K562 (cell line): ENCODE results near the gene TMEM53. TPM values are rescaled to one million over a fixed set of nuclear protein-coding genes. Genes with fewer than 3 reads are reported as not detected.
A peak's percentile ranks its signal among the peaks of the same experiment; 100 is the strongest.

Experiments used
- ATAC-seq: fragments of 200-7000 bp; cut with Tn5 transposase; 3 replicates; pipeline ENCODE4 v1.9.1; 2020; ENCODE audit warnings: moderate library complexity
- BruUV-seq: library from RNA; stranded (reverse); fragments of 400-500 nt; replicated peaks from 2 replicates; lab custom pipeline; 2021; lab: Mats Ljungman, UMichigan
- CTCF ChIA-PET: fragments of 300-600 bp; formaldehyde crosslinking; extraction: SDS; loops from one replicate; lab custom pipeline; 2021; ENCODE audit warnings: low intra/inter-chr PET ratio; lab: Yijun Ruan, JAX
- POLR2A ChIA-PET: fragments of 300-600, 350-650 bp; sonication (Branson Sonifier 250); formaldehyde crosslinking; extraction: SDS; loops from one replicate; lab custom pipeline; 2021; ENCODE audit warnings: antibody characterized with exemption, inconsistent platforms; lab: Yijun Ruan, JAX
- DNase-seq, 4 experiments: peaks; one replicate each; pipeline versions ENCODE4 v3.0.0 to v3.0.0-alpha.2; 2011 to 2018; ENCODE audit warnings: low spot score in 3 of 4, mixed read lengths in 3 of 4; ENCODE audit errors: extremely low read depth in 1 of 4
- FAIRE-seq: peaks from 2 replicates; lab custom pipeline; 2011; peaks lifted over from hg19 to GRCh38; lab: Jason Lieb, UNC
- H2AFZ ChIP-seq: 2 replicates; pipeline ENCODE4 v1.6.0; 2011; ENCODE audit warnings: low read depth, low read length, control low read depth, inconsistent platforms
- H3K27ac ChIP-seq: fragments of 200-600 bp; 3 replicates; pipeline ENCODE4 v1.8.0; 2011; ENCODE audit warnings: low read depth, mild to moderate bottlenecking, control low read depth, inconsistent platforms, low read length, moderate library complexity, mixed read lengths; ENCODE audit errors: extremely low read depth
- H3K27me3 ChIP-seq, 2 experiments: fragments of 300-600 bp in 1 of 2; 2 replicates in 1 of 2; 3 replicates in 1 of 2; pipeline versions ENCODE4 v1.6.0 to v1.8.0; 2011; ENCODE audit warnings: inconsistent platforms in 2 of 2, low read length in 2 of 2, mild to moderate bottlenecking in 1 of 2, mixed read lengths in 1 of 2, moderate library complexity in 1 of 2; ENCODE audit not compliant: control insufficient read depth in 2 of 2, insufficient read depth in 2 of 2
- H3K36me3 ChIP-seq: fragments of 300-600 bp; 3 replicates; pipeline ENCODE4 v1.8.0; 2011; ENCODE audit warnings: mild to moderate bottlenecking, low read length, inconsistent platforms; ENCODE audit not compliant: control insufficient read depth, insufficient read depth
- H3K4me1 ChIP-seq, 2 experiments: fragments of 200-600 bp in 1 of 2; replicated peaks in 1 of 2; 2 replicates in 1 of 2; 3 replicates in 1 of 2; pipeline versions ENCODE4 v1.5.1 to v1.8.0; 2011; ENCODE audit warnings: inconsistent platforms in 2 of 2, low read length in 2 of 2, mild to moderate bottlenecking in 1 of 2, mixed read lengths in 1 of 2, moderate library complexity in 1 of 2; ENCODE audit not compliant: control insufficient read depth in 2 of 2, insufficient read depth in 2 of 2
- H3K4me2 ChIP-seq: 2 replicates; pipeline ENCODE4 v1.6.1; 2011; ENCODE audit warnings: low read length, control low read depth, inconsistent platforms, mixed read lengths; ENCODE audit not compliant: insufficient read depth
- H3K4me3 ChIP-seq: fragments of 200-600 bp; sonication (generic), shearing (Covaris generic); 2 replicates; pipeline ENCODE4 v1.5.1; 2016; ENCODE audit warnings: control low read depth, inconsistent platforms
- H3K79me2 ChIP-seq: fragments of 200-600 bp; 3 replicates; pipeline ENCODE4 v1.8.0; 2011; ENCODE audit warnings: low read length, inconsistent platforms; ENCODE audit not compliant: control insufficient read depth, insufficient read depth
- H3K9ac ChIP-seq, 2 experiments: 2 replicates each; pipeline versions ENCODE4 v1.6.0 to v1.6.1; 2011; ENCODE audit warnings: low read depth in 2 of 2, low read length in 2 of 2, control low read depth in 1 of 2, inconsistent platforms in 1 of 2, mild to moderate bottlenecking in 1 of 2, mixed read lengths in 1 of 2; ENCODE audit not compliant: insufficient read depth in 1 of 2
- H3K9me1 ChIP-seq: one replicate; pipeline ENCODE4 v1.6.0; 2011; ENCODE audit warnings: inconsistent platforms, mild to moderate bottlenecking, low read length, moderate library complexity; ENCODE audit not compliant: control insufficient read depth, insufficient read depth
- H3K9me3 ChIP-seq: replicated peaks from 2 replicates; pipeline ENCODE4 v1.5.1; 2011; ENCODE audit warnings: low read depth, low read length, inconsistent platforms; ENCODE audit not compliant: control insufficient read depth, insufficient read depth
- H4K20me1 ChIP-seq: replicated peaks from 2 replicates; pipeline ENCODE4 v1.6.1; 2011; ENCODE audit warnings: low read length, inconsistent platforms, mixed read lengths; ENCODE audit not compliant: control insufficient read depth, insufficient read depth
- FOXM1 ChIP-seq, 2 experiments: fragments of 450-650 bp in 1 of 2; sonication (generic) in 1 of 2; formaldehyde crosslinking in 1 of 2; IDR thresholded peaks; 2 replicates each; pipeline versions ENCODE4 v1.6.1 to v1.9.0; 2017 to 2022; ENCODE audit warnings: low read depth in 2 of 2, mild to moderate bottlenecking in 2 of 2, missing genetic modification reagents in 1 of 2, moderate library complexity in 1 of 2
- NFXL1 ChIP-seq: fragments of 450-650 bp; formaldehyde crosslinking; IDR thresholded peaks from 2 replicates; pipeline ENCODE4 v1.4.0; 2021; ENCODE audit warnings: mild to moderate bottlenecking
- RBFOX2 ChIP-seq: fragments of 200-400 bp; formaldehyde crosslinking; IDR thresholded peaks from 2 replicates; pipeline ENCODE4 v1.6.1; 2017; ENCODE audit warnings: low read depth, mild to moderate bottlenecking, low read length, moderate library complexity
- WGBS: fragments of 100-300 bp; shearing (Covaris generic); methylation state at CpG from one replicate; pipeline ENCODE4 v1.1.6; 2016; ENCODE audit warnings: low coverage, mixed read lengths; ENCODE audit not compliant: insufficient coverage; ENCODE audit errors: missing lambda C conversion rate; 5-methylcytosine and 5-hydroxymethylcytosine counted together
- in situ Hi-C: fragments of 300-500 bp; cut with MboI; formaldehyde crosslinking; loops from 4 replicates; pipeline ENCODE4 v1.15.0; 2018; ENCODE audit warnings: inconsistent platforms, mixed read lengths
- intact Hi-C: fragments of 100-400 bp; cut with micrococcal nuclease; formaldehyde crosslinking; loops from 2 replicates; pipeline ENCODE4 v1.14.2; 2022
- polyA plus RNA-seq, 8 experiments: library from polyadenylated mRNA; depleted of rRNA in 4 of 8; stranded (reverse) in 5 of 8; unstranded in 3 of 8; fragments of >200 nt; fragmentation: Nextera tagmentation in 2 of 8; fragmentation: Illumina TruSeq in 1 of 8; extraction: Ambion mirVana in 2 of 8; extraction: Trizol in 1 of 8; gene quantifications; 2 replicates each; pipeline versions ENCODE4 v1.2.1 to v1.2.3, GENCODE V29; 2011 to 2014; ENCODE audit warnings: inconsistent platforms in 1 of 8, missing spikeins in 1 of 8
- total RNA-seq, 7 experiments: library from RNA; depleted of rRNA in 6 of 7; stranded (reverse); fragments of >200 nt in 6 of 7; fragmentation: Illumina TruSeq in 2 of 7; extraction: Trizol in 2 of 7; gene quantifications; 2 replicates each; pipeline versions ENCODE4 v1.2.1 to v1.2.3, GENCODE V29; 2011 to 2021; ENCODE audit warnings: low replicate concordance in 1 of 7

TMEM53 gene
- total and polyA plus RNA-seq, 9 of the 15 experiments (the other 6 are each of a cell fraction or from before 2014, with no cell fraction given), result 0.23 to 3.7 (median 2.0) TPM

DNA sequence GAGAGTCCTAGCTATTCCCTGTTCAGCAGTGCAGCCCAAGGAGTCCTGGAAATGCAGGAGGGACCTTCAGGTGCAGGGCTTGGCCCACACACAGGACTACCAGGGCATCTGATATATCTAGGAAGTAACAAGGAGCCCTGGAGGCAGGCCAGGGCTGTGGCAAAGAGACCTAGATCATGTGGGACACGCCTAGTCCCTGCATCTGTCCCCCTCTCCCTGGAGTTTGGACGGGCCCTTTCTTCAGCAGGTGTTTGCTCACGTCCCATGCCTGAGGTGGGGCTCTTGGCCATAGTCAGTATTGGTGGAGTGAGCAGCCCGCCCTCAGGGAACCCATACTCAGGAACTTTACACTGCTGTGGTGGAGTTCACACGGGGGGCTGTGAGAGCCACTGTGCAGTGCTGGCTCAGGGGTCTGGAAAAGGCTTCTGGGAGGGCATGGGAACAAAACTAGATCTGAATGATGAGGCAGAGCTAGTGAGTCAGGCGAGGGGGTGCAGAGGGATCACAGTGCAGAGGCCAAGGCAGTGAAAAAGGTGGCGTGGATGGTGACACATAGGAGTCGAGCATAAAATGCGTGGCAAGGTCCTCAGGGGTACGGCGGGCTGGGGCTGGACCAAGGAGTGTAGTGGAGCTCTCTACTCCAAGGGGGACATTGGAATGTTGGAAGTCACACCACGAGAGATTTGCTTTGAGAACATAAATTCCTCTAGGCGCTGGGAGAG is 25.6 kb downstream of the TMEM53 start:
- H3K27me3 ChIP-seq, result no peaks in the 10 kb centered on the region
- CTCF ChIA-PET, result interaction anchor here (1.2 kb wide), 1 partner anchor 40 kb away, joined by 5 read pairs; no protein-coding TSS in a partner anchor
- TF ChIP-seq RBFOX2 (0 out of 2 replicates have a peak, but pooled peaks have one; percentile 16), FOXM1 (IDR thresholded peaks at IDR 0.05; ENCODE audit: low read depth) (no peak), FOXM1 (CRISPR knock-in tag; IDR thresholded peaks at IDR 0.05; ENCODE audit: low read depth) (no peak)
- TF ChIP-seq, all 486 proteins: peak for 1
- H3K4me2 ChIP-seq, result no peak overlapping the region
- peaks cover 11% of the 10 kb centered on the region for H4K20me1 ChIP-seq
- H3K4me1 ChIP-seq, result peaks cover 0 to 18% of the 10 kb centered on the region in 2 experiments; a peak in 2 of 5 replicates
- in situ Hi-C loops (no loop called here), intact Hi-C loops (no loop called here)
- no peaks in the 10 kb centered on the region for H3K9me3 ChIP-seq
- no peak overlapping the region for H2AFZ ChIP-seq
- ATAC-seq (no peak), DNase-seq (no peak), FAIRE-seq (no peak)
- WGBS, result 88% methylated on average over 13 of the region's 13 CpGs
- peak overlapping the region in 1 of 2 experiments; percentile 21; a peak in 1 of 4 replicates for H3K9ac ChIP-seq
- no peak overlapping the region for H3K4me3 ChIP-seq
- H3K36me3 ChIP-seq, result peaks cover 77% of the 10 kb centered on the region; the same call in 2 of the 3 replicates
- no peaks in the 10 kb centered on the region for H3K9me1 ChIP-seq
- no peaks in the 10 kb centered on the region for H3K79me2 ChIP-seq
- POLR2A ChIA-PET, result interaction anchor here (0.6 to 17.6 kb wide), 3 partner anchors 15 to 73 kb away, joined by 5 to 328 read pairs (median 8); no protein-coding TSS in a partner anchor
- no peak overlapping the region for H3K27ac ChIP-seq
- BruUV-seq, result no TSS peak

DNA sequence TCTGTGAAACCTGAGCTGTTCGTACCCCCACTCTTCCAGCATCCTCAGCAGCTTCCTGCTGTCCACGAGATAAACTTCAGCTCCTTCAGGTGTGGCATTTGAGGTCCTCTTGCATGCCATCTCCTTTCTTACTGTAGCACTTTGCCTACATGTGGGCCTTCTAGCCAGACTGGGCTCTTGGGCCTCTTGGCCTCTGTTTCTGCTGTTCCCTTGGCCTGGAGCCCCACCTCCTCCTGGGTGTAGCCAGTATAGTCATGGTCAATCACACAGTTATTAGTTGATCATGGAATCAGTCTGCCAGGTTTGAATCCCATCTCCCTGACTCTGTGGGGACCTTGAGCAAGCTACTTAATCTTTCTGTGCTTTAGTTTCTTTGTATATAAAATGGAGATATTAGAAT is 26.4 kb downstream of the TMEM53 start:
- Histone ChIP-seq H3K9me3 (no peaks in the 10 kb centered on the region), H3K36me3 (peaks cover 85% of the 10 kb centered on the region; the same call in 2 of the 3 replicates), H3K27ac (no peak overlapping the region), H2AFZ (no peak overlapping the region), H4K20me1 (peaks cover 11% of the 10 kb centered on the region), H3K9me1 (no peaks in the 10 kb centered on the region), H3K4me2 (no peak overlapping the region), H3K4me3 (no peak overlapping the region), H3K27me3 (no peaks in the 10 kb centered on the region), H3K4me1 (peaks cover 0 to 19% of the 10 kb centered on the region in 2 experiments; a peak in 2 of 5 replicates), H3K9ac (no peak overlapping the region), H3K79me2 (no peaks in the 10 kb centered on the region)
- CTCF ChIA-PET, result interaction anchor here (1.2 kb wide), 1 partner anchor 39 kb away, joined by 5 read pairs; no protein-coding TSS in a partner anchor
- WGBS, result 48% methylated on average over 2 of the region's 2 CpGs
- no TSS peak for BruUV-seq
- DNase-seq (no peak), ATAC-seq (no peak), FAIRE-seq (no peak)
- intact Hi-C loops (no loop called here), in situ Hi-C loops (no loop called here)
- POLR2A ChIA-PET, result interaction anchor here (0.6 to 17.6 kb wide), 7 partner anchors 14 to 397 kb away, joined by 3 to 328 read pairs (median 5); partner anchors contain the start of genes ARMH1 and TMEM53
- TF ChIP-seq NFXL1 (CRISPR knock-in tag), result no peak
